RKO (cell line): ENCODE measurements around the gene HDAC2.
"Not testable (repeated sequence)": the region's sequence is repeated elsewhere in the genome, so short reads cannot be mapped to it uniquely, and the experiment has no call there.

Experiments used
- DNase-seq: peaks from one replicate; pipeline ENCODE4 v3.0.0-alpha.2; 2016; ENCODE audit warnings: low spot score

Gene HDAC2

DNA sequence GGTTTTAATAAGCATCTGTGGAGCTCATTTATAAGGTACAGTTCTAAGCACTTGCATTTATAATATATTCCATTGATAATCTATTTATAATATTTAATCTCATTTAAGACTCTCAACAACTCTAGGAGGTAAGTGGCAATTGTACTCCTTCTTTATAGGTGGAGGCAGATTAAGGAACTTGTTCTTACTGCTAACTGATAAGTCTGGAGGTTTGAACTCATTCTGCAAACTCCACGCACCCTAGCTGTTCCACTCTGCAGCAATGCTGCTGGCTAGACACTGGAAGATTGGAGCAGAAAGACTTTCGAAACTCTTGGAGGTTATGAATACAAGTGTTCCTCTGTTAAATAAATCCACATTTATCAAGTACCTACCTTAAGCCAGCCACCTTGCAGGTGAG is 793 bp upstream of the HDAC2 start:
- peak; percentile 34 for DNase-seq

DNA sequence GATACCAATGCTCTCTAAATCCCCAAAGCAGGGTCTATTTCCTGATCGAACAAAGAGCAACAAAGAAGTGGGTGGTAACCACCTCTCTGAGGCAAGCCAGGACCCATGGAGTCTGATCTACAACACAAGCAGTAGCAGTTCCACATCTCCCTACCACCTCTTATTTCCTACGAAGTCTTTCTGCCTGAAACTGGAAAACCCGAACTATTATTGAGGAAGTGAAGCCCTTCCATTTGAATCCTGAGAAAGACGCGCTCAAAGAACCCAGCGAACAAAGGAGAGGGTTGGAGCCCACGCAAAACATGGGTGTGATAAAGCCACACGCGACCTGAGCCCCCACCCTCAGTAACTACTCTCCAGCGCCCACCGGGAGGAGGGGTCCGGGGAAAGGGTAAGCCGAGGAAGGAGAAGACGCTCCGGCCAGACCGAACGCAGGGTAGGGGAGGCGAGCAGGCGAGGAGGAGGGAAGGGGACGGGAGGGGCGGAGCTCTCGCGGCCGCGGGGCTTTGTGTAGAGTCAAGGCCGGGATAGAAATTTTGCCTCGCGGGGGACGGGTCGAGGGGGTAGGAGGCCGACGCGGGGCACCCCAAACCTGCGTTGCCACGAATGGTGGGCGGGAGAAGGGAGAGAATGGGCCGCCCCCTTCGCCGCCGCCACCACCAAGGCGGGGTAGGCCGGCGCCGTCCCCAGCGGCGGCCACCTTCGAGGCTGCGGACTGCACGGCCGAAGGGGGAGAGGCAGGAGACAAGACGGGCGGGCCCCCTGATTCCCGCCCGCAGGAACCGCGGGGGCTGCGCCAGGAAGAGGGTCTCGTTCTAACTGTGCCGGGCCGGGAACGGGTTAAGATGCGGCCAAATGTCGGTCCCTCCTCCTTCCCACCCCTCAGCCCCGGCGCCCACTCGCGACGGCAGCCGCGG is 802 bp downstream of the HDAC2 start:
- DNase-seq = peak; percentile 57

DNA sequence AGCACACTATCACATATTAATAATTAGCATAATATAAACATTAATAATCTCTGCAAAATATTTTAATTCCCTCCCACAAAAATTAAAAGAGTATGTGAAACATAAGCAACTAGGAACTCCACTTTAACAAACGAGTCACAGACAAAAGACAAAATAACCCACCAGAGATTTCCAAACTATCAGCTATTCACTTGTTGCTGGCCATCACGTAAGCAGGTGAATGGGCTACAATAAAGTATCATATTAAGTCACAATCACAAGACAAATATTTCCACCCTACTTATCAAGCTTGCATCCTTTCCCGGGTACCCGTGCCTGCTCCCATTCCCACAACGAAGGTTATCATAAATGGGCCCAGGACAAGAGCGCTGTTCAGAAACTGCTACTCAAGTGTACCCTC is 2.5 kb downstream of the HDAC2 start:
- DNase-seq = no peak

DNA sequence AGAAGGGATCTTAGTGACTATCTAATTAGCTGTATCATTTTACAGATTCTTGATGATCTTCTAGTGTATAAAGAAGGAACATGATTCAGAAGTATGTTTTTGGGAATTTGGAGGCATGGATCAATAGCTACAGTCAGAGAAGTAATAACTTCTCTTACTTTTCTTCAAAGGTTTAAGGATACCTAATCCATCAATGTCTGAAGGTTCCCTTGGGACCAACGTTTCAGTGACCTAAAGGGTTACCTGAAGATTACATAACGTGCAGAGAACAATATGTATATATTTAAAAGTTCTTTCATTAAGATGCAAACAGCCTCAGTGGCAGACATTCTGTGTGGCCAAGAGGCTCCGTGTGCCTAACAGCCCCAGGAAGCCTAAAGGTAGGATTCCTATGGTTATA is 3.2 kb downstream of the HDAC2 start:
- DNase-seq = no peak

DNA sequence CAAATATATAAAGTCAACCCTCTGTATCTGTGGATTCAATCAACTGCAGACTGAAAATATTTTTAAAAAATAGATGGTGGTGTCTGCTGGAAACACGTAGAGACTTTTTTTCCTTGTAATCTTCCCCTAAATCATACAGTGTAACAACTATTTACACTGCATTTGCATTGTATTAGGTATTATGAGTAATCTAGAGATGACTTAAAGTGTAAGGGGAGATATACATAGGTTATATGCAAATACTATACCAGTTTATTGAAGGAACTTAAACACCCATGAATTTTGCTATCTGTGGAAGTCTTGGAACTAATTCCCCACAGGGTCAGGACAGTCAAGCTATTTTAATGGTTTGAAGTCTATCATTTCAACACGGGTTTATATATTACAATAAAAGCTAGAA is 10.2 kb downstream of the HDAC2 start:
- no peak for DNase-seq

DNA sequence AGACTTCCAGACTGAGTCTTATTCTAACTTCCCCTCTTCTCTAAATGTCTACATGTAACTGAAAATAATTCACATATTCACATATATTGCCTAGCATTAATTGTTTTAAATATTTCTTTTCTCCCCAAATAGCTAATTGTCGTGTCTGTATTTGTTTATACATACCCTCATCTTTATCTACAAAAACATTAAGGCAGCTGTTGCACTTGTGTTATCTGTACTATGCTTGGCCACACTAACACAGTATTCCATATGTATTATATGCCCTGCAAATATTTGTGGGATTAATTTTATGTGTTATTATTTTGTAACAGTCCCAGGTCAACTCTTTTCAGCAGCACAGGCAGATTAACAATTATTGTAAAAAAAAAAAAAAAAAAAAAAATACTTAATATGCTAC is 11.7 kb downstream of the HDAC2 start:
- no peak for DNase-seq

- DNase-seq = no peak
Measured at GRCh38 chr6:113954653-113955052, 16.3 kb downstream of the HDAC2 start.

- DNase-seq = no peak
Measured at GRCh38 chr6:113953346-113953745, 17.6 kb downstream of the HDAC2 start.

DNA sequence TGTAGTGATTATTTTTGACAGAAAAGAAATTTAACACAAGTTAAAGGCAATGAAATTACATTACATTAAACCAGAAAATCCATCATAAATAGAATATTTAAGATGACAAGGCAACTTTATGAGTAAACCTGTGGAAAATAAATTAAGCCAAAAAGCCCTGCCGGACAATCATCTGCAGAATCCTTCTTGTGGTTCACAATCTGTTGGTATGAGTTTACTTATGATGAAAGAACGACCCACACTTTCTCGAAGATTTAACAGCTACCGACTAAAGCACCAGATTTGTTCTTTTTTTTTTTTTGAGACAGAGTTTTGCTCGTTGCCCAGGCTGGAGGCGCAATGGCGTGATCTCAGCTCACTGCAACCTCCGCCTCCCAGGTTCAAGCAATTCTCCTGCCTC is 21.4 kb downstream of the HDAC2 start:
- no peak for DNase-seq

DNA sequence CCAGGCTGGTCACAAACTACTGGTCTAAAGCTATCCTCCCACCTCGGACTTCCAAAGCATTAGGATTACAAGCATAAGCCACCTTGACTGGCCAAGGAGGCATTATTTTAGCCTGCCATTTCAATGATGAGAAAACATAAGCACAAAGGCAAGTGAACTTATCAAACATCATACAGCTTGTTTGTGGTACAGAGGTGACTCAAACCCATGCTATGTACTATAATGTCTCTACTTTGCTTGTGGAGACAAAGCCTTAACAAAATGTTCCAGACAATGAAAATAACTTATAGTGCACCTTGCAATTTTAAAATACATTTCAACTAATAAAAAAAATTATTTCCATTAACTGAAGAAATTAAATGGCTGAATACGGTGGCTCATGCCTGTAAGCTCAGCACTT is 26.2 kb downstream of the HDAC2 start:
- no peak for DNase-seq

- DNase-seq = no peak
Measured at GRCh38 chr6:113939825-113940224, 31.1 kb downstream of the HDAC2 start.

DNA sequence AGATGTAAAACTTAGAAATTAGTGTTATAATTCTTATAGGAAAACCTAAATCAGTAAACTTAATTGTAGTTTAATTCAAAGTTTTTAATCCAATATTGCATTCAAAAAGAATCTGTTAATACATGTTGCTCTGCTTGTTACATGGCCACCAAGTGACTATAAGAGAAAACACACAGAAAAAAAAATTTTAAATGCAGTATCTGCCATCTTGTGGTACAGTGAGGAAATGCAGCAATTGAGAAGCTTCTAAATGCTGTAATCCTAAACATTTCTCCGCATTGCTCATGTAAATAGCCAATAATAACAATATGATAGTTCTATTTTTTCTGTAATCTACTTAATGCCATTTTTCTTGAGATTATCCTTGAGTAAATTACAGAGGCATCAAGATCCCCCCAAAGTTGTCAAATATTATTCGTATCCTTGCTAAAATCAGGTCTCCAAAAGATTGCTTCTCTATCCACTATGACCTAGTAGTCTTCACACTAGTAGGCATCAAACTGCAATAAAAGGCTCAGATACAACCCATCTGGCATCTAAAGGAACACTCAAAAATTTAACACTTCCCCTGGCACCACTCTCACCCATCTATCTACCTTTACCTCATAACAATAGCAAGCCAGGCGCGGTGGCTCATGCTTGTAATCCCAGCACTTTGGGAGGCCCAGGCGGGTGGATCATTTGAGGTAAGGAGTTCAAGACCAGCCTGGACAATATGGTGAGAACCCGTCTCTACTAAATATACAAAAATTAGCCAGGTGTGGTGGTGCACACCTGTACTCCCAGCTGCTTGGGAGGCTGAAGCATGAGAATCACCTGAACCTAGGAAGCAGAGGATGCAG is 34.6 kb downstream of the HDAC2 start:
- peak; percentile 81 for DNase-seq

- no peak for DNase-seq
Measured at GRCh38 chr6:113934101-113934500, 36.8 kb downstream of the HDAC2 start.

DNA sequence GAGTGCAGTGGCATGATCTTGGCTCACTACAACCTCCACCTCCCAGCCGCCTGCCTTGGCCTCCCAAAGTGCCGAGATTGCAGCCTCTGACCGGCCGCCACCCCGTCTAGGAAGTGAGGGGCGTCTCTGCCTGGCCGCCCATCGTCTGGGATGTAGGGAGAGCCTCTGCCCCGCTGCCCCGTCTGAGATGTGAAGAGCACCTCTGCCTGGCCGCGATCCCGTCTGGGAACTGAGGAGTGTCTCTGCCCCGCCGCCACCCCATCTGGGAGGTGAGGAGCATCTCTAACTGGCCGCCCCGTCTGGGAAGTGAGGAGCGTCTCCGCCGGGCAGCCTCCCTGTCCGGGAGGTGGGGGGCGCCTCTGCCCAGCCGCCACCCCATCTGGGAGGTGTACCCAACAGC is 39.0 kb downstream of the HDAC2 start:
- DNase-seq = not testable (repeated sequence)

DNA sequence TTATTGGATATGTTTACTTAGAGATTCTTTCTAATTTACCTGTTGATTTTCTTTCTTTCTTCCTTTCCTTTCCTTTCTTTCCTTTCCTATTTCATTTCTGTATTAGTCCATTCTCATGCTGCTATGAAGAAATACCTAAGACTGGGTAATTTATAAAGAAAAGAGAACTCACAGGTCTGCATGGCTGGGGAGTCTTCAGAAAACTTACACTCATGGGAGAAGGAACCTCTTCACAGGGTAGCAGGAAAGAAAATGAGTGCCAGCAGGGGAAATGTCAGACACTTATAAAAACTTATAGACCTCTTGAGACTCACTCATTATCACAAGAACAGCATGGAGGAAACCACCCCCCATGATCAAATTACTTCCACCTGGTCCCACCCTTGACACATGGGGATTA is 40.8 kb downstream of the HDAC2 start:
- DNase-seq = no peak

DNA sequence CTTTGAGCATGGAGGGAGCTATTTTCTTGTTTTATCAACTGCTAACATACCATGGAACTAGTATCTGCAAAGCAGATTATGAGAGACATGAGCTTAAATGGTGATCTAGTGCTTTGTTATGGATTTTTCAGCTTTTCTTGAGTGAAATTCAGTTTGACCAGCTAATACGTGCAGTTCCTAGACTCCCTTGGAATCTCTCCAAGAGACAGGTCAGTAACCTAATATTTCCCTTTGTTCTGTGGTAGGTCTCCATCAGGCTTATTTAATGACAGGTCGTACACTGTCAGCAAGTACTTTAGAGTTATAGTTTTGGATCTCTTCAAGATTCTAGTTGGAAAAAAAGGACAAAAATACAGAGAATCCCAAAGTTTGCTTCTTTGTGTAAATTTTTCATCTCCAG is 43.9 kb downstream of the HDAC2 start:
- DNase-seq = no peak

- DNase-seq = no peak
Measured at GRCh38 chr6:113925378-113925777, 45.6 kb downstream of the HDAC2 start.

DNA sequence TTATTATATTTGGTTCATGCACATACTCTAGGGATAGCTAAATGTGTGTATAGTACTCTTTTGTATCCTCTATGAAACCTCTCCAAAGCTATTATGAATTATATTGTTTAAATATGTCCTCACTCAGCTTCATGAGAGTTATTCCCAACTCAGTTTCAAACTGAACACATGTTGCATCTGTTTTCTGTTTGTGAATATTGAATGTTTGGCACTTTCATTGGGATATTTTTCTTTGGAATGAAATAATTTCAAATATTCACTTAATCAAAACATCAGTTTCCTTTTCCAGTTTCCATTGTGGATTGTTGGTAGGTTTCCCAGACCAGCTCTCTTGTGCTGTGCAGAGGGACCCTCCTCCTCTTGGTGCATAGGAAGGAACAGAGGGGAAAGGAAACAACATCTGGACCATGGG is 46.6 kb downstream of the HDAC2 start:
- no peak for DNase-seq

GRCh38 chr6:113923526-113923925 is 47.4 kb downstream of the HDAC2 start:
- DNase-seq = no peak

- DNase-seq = no peak
Measured at GRCh38 chr6:113921299-113921904, 49.5 kb downstream of the HDAC2 start.

GRCh38 chr6:113920663-113921267 is 50.2 kb downstream of the HDAC2 start:
- no peak for DNase-seq

GRCh38 chr6:113910285-113910684 is 60.7 kb downstream of the HDAC2 start:
- DNase-seq = not testable (repeated sequence)
